GM10266 (cell line): ENCODE data around the gene KCNIP2.

ENCODE experiments used
- DNase-seq: peaks from one replicate; pipeline ENCODE4 v3.0.0; 2012; ENCODE audit errors: extremely low spot score
- TF ChIP-seq, protein P1 (sequence below): IDR thresholded peaks from 2 replicates; pipeline ENCODE4 v1.5.1; 2012; ENCODE audit warnings: mild to moderate bottlenecking, low read depth; ENCODE audit not compliant: control insufficient read depth, insufficient read depth; ENCODE audit errors: missing control alignments

The KCNIP2 gene

DNA sequence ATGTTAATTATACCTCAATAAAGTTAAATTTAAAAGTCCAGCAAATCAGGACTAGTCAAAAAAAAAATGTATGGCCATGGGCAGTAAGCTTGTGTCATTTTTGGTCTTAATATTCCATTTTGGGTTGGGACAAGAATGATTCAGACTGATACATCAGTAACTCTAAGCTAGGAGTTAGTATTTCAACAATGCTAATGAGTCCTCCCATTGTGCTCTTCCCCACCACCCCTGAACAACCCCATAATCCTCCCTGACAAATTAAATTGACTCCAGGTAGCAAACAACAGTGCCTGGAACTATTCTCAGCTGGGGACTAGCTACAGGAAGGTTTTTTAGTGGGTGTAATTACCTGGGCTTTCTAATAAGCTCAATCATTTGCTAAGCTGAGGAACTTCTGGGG is 30.7 kb upstream of the KCNIP2 start:
- no peak for DNase-seq
- TF ChIP-seq, protein P1, sequence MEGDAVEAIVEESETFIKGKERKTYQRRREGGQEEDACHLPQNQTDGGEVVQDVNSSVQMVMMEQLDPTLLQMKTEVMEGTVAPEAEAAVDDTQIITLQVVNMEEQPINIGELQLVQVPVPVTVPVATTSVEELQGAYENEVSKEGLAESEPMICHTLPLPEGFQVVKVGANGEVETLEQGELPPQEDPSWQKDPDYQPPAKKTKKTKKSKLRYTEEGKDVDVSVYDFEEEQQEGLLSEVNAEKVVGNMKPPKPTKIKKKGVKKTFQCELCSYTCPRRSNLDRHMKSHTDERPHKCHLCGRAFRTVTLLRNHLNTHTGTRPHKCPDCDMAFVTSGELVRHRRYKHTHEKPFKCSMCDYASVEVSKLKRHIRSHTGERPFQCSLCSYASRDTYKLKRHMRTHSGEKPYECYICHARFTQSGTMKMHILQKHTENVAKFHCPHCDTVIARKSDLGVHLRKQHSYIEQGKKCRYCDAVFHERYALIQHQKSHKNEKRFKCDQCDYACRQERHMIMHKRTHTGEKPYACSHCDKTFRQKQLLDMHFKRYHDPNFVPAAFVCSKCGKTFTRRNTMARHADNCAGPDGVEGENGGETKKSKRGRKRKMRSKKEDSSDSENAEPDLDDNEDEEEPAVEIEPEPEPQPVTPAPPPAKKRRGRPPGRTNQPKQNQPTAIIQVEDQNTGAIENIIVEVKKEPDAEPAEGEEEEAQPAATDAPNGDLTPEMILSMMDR, result no peak

DNA sequence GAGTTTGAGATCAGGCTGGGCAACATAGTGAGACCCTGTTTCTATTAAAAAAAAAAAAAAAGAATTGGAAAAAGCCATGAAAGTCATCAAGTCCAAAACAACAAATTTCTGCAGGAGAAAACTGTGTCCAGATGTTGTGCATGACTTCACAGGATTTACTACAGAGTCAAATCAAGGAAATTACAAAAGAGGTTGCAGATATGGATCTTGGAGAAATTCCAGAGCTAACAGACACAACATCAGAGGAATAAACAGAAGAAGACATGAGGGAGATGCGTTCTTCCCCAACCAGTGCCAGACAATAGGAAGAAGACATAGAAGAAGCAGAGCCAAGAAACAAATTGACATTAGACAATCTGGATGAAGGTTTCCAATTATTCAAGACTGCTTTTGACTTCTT is 24.3 kb upstream of the KCNIP2 start:
- TF ChIP-seq, protein P1, result no peak
- DNase-seq, result no peak

DNA sequence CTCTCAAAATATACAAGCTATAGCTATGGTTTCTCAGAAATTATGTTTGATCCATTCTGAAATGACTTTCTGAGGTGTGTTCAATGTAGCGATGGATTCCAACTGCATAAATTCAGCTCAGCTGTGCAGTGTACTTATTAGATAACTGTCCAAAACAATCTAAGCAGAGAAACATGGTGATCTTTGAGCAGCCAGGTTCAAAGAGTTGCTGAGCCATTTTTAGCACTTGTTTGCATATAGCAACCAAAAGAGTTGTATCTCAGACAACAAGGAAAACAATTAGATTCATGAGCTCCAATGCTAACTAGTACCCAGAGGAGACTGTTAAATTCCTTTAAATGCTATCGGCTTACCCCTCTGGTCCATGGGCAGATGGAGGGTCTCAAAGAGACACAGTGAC is 15.9 kb upstream of the KCNIP2 start:
- no peak for DNase-seq
- TF ChIP-seq, protein P1, result no peak

DNA sequence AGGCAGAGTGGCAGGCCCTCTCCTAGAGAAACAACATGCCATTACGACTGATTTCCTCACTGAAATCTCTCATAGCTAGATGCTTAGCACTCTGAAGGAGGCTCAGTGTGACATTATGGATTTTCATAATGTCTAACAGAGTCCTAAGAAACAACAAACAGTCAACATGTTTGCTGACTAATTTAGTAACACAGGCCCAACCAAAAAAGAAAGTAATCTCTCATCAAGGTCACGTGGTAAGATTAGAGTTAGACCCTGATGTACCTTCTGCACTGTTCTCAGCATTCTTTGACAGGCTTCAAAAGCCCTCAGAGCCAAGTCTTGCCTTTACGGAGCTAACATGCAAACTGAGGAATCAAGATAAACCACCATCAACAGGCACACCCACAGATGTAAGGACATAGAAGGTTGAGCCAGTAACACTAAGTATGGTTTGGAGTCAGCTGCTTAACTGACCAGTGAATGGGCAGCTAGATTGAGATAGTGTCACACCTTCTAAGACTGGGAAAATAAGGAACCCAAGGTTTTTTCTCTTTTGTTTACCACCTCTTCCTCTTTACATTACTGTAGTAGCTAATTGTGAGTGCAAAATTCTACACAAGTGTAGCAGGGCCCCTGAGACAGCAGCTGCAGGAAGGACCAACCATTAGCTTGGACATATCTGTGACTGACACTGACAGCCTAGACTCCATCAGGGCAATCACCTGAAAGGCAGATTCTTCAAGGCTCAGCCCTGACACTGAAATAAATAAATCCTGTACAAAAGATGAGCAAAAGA is 15.3 kb upstream of the KCNIP2 start:
- DNase-seq, result no peak

DNA sequence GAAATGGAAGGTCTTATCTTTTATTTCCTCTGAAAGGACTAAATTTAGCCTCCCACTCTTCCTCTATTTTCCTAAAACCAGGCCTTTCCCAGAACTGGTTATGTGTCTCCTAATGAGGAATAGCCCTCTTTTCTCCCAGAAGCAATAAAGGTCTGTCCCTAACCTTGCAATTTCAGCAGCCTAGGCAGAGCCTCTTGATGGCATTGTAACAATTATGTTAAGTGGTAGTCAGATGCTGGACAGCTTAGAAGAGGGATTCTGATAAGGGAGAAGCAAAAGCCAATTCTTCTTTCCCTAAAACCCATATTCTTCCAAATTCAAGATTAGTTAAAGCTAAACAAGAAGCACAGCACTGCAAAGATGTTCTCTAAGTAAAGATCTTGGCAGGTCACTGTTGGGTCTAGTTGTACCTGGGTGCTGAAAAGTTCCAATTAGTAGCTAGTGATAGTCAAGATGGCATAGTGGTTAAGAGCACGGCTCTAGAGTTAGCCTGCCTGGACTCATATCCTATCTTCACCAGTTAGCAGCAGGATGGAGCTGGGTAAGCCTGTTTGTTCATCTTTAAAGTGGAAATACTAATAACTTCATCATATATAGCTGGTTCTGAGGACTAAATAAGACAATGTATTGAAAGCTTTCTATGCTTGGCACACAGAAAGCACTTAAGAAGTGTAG is 14.3 kb upstream of the KCNIP2 start:
- DNase-seq, result no peak
- TF ChIP-seq, protein P1, result no peak

More for the DNA sequence above, 15.3 kb upstream of the KCNIP2 start:
- TF ChIP-seq, protein P1, result no peak

DNA sequence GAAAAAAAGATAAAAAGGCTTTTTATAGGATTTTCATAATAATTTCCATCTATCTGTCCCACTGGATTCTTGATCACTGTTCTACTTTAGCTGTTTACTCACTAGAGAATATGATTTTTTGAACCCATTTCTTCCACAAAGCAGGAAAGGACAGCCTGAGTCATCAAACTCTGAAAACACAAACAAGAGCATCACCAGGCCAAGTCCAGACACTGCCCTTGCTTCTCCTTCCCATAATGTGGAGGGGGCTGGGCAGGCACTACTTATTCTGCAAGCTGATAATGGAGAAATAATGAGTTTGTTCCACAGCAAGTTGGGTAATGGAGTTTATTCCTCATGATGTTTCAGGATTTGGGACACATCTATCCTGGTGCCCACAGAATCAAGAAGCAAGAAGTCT is 13.0 kb upstream of the KCNIP2 start:
- TF ChIP-seq, protein P1, result no peak
- DNase-seq, result no peak
